ENCODE data around the gene SESN1.

DNA sequence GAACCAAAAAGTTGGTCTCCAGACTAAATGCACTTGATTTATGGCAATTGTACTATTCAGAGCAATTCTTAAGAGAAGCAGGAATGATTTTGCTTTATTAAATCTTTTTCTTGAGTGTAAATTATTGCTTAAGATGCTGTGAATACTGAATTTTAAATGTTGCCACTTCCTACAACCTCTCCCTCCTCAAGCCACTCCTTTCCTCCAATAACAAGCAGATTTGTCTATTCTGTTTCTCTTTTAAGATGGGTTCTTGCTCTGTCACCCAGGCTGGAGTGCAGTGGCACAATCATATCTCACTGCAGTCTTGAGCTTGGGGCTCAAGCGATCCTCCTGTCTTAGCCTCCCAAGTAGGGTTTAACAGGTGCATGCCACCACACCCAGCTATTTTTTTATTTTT lies 65.3 kb downstream of the SESN1 start:
- TF ChIP-seq POLR2A (IDR thresholded peaks at IDR 0.05; ENCODE audit: low read depth, low read length) (no peak), POLR2AphosphoS5 (IDR thresholded peaks at IDR 0.05; ENCODE audit: low read depth, low read length) (no peak)

Data from GM12892 (cell line).